Activated CD8-positive, alpha-beta memory T cell treated with anti-CD3 and anti-CD28 coated beads, Interleukin-2, amount 50 U/mL, for 48 hours (primary cell): Measurements from ENCODE around the gene ZC3H7A.
A peak's percentile ranks its signal among the peaks of the same experiment; 100 is the strongest.

Source experiments
- DNase-seq: peaks from one replicate; pipeline ENCODE4 v3.0.0-alpha.2; 2020

The ZC3H7A gene

DNA sequence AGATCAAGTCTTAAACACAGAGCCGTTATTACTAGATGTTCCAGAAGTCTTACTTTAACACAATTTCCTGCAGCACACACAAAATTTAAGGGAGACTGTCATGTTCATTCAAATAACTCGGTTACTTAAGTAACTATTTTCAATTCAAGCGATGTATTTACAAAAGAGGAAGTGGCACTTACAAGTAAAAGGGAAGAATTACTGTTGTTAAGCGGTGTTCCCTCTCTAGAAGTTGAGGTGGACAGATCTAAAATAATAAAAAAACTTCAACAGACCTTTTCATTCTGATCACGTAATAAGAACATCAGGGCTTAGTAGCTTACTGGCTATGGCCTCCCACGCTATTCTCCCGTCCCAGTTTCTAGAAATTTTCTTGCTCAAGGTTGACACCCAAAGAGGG is 28.2 kb downstream of the ZC3H7A start:
- no peak for DNase-seq

DNA sequence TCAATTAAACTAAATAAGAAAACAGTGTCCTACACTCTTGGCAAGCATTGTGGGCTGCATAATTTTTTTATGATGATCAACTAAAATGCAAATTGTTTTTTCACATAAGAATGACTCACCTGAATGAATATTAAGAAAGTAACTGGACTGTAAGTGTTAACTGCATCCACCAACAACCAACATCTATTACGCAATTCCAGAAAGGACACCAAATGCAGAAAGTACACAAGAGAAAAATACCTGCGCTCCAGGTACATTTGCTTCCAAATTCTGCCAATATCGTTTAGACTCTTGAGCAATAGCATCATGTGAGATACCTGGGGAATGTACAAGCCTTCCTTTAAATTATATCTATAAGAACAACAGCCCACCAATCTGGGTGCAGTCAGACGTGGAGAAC is 34.6 kb downstream of the ZC3H7A start:
- no peak for DNase-seq

GRCh38 chr16:11759997-11760396 is 37.1 kb downstream of the ZC3H7A start:
- DNase-seq, result no peak

- no peak for DNase-seq
Measured at GRCh38 chr16:11759163-11759834, 37.8 kb downstream of the ZC3H7A start.

GRCh38 chr16:11757671-11758545 is 39.1 kb downstream of the ZC3H7A start:
- no peak for DNase-seq

DNA sequence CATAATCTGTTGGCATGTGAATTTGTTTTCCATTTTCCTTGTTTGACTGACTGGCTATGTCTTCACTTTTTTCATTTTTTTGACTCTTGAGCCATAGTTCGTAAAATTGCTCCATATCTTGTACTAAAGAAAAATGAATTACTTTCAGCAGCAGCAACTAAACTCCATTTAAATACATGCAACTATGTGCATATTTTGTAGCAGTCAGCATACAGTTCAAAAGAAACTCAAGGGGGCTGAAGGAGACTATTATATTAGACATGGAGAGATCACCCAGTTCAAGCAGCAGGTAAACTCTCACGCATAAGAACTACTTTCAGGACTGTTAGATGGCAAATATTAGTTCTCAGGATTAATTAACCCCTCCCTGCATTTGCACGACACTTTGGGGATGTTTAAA is 40.8 kb downstream of the ZC3H7A start:
- DNase-seq, result no peak

GRCh38 chr16:11755022-11755760 is 41.9 kb downstream of the ZC3H7A start:
- no peak for DNase-seq

DNA sequence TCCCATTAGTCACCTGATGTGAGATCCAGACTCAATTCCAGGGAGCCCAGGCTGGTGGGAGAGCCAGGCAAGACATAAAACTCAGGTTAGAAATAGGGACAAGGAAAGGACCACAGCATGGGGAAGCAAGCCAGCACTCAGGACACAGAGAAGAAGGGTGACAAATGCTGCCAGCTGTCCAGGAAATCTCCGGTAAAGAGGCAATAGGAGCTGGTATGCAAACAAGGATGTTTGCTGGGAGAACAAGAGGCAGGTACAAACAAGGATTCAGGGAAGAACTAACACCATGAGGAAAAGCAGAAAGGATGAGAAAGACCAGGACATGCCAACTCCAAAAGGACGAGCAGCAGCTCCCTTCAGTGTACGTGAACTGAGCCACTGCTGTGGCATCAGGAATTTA is 44.2 kb downstream of the ZC3H7A start:
- no peak for DNase-seq

GRCh38 chr16:11750056-11750455 is 47.0 kb downstream of the ZC3H7A start:
- DNase-seq, result no peak

- DNase-seq, result no peak
Measured at GRCh38 chr16:11748404-11749254, 48.4 kb downstream of the ZC3H7A start.

DNA sequence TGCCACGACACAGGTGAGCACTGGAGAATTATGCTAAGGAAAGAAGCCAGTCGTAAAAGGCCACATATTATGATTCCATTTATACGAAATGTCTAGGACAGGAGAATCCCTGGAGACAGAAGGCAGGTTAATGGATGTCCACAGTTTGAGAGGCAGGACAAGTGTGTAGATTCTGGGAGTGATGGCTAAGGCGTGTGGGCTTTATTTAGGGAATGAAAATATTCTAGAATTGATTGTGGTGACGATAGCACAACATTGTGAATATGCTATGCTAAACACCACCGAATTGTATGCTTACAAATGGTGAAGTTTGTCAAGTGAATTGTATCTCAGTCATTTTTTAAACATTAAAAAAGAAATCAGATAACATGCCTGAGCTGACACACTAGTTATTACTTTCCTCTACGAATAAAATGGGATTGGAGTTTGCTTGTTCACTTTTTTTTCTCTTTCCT is 49.1 kb downstream of the ZC3H7A start:
- DNase-seq, result no peak

- no peak for DNase-seq
Measured at GRCh38 chr16:11744075-11744470, 53.0 kb downstream of the ZC3H7A start.

- DNase-seq, result peak; percentile 62
Measured at GRCh38 chr16:11743308-11744074, 53.6 kb downstream of the ZC3H7A start.

GRCh38 chr16:11742536-11743307 is 54.3 kb downstream of the ZC3H7A start, which contains the start of gene TXNDC11:
TXNDC11 (minus strand) TSS chr16:11742857; CDS start chr16:11742730, 127 bp downstream.
- peak; percentile 100 for DNase-seq

DNA sequence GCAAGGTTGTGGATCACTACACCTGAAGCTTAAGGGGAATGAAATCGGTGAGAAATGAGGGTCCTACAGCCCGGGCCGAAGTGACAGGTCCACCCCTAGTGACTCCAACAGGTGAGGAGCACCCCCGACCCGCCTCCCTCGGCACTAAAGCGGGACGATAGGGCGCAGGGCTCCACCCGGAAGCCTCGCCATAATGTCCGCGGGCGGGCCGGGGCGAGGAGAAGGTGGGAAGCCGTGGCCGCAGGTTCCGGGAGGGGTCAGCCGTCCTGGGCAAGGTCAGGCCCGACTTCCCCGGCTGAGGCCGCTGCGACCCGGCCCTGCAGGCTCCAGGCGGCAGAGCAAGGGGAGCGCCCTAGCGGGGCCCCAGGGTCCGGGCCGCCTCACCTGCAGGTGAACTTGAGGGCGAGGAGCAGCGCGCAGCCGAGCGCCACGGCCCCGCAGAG is 54.9 kb downstream of the ZC3H7A start:
- peak; percentile 79 for DNase-seq

DNA sequence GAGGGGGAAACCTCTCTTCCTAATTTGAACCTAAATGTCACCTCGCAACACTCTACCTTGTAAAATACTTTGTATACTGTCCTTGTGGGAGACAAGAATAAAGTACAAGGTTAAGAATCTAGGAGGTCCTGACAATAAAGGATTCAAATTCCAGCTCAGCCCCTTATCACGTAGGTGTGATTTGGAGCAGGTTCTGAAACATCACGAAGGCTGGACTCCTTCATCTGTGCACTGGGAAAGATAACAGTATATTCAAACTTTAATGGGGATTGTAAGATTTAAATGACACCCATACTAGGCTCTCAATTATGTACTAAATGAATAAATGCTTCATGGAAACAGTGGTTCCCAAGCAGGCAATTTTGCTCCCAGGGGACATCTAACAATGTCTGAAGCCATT is 56.5 kb downstream of the ZC3H7A start:
- DNase-seq, result no peak

- no peak for DNase-seq
Measured at GRCh38 chr16:11738742-11739544, 58.1 kb downstream of the ZC3H7A start.

GRCh38 chr16:11737713-11738112 is 59.3 kb downstream of the ZC3H7A start:
- DNase-seq, result no peak

- DNase-seq, result no peak
Measured at GRCh38 chr16:11736903-11737302, 60.2 kb downstream of the ZC3H7A start.

GRCh38 chr16:11735787-11736186 is 61.3 kb downstream of the ZC3H7A start:
- DNase-seq, result no peak
